GM10248 (cell line): ENCODE results near the gene CDCA7.
"Not testable (repeated sequence)": the region's sequence is repeated elsewhere in the genome, so short reads cannot be mapped to it uniquely, and the experiment has no call there.

Experiments
- CTCF ChIA-PET: fragments of 300-600 bp; sonication (Branson Sonifier 250); formaldehyde crosslinking; extraction: SDS; loops from one replicate; lab custom pipeline; 2021; ENCODE audit warnings: antibody characterized with exemption; lab: Yijun Ruan, JAX
- POLR2A ChIA-PET: fragments of 350-650 bp; sonication (Branson Sonifier 250); formaldehyde crosslinking; extraction: SDS; loops from one replicate; lab custom pipeline; 2020; ENCODE audit warnings: antibody characterized with exemption; lab: Yijun Ruan, JAX
- DNase-seq: peaks from one replicate; pipeline ENCODE4 v3.0.0; 2012; ENCODE audit errors: extremely low spot score
- CTCF ChIP-seq: IDR thresholded peaks from 2 replicates; pipeline ENCODE4 v1.5.1; 2012; ENCODE audit warnings: mild to moderate bottlenecking, low read depth; ENCODE audit errors: extremely low read depth, missing control alignments, control extremely low read depth

The CDCA7 gene

DNA sequence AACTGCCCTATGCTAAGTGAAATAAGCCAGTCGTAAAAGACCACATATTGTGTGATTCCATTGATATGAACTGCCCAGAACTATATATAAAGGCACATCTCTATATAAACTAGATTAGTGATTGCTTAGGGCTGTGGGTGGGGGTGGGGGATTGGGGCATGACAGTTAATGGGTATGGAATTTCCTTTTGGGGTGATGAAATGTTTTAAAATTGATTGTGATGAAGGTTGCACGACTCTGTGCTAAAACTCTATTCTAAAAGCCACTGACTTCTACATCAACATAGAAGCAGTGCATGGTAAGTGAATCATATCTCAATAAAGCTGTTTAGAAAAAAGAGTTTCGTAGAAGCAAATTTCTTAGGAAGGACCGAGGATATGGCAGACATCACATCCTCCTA, 53.0 kb downstream of the CDCA7 start:
- POLR2A ChIA-PET, result no interaction called here
- no peak for TF ChIP-seq CTCF
- CTCF ChIA-PET, result interaction anchor here (1.0 to 1.7 kb wide), 3 partner anchors 41 to 936 kb away, joined by 3 to 5 read pairs (median 3); no protein-coding TSS in a partner anchor
- no peak for DNase-seq

DNA sequence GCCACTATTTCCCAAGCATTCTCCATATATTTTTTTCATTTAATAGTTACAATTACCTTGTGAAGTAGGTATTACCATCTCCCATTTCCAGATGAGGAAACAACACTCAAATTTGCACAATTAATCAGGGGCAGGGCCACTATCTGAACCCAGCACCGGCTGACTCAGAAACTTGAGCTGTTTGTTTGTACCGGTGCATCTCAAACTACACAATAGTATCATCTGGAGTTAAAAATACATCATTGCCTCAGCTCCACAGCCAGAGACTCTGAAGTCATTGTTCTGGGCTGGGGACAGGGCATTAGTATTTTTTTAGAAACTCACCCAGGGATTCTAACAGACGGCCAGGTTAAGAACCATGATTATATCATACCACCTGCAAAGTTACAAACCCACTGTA, 55.9 kb downstream of the CDCA7 start:
- POLR2A ChIA-PET, result no interaction called here
- DNase-seq, result no peak
- CTCF ChIA-PET, result interaction anchor here (1.1 to 6.5 kb wide), 5 partner anchors 8 to 931 kb away, joined by 3 to 26 read pairs (median 4); no protein-coding TSS in a partner anchor
- TF ChIP-seq CTCF, result no peak

DNA sequence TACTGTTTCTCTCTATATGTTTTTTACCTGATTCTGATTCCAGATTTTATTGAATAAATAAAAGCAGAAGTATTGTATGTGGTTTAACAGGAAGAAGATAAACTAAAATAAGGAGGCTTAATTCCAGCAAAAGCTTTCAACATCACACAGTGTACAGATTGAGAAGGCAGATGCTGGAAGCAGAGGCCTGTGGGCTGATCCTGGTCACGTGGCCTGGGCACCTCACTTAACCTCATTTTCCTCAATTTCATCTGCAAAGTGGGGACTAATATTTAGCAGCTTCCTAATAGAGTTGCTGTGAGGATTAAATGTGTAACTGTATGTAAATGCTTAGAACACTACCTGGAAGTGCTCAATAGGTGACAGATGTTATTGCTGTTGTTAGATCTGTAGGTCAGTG, 58.0 kb downstream of the CDCA7 start:
- no peak for DNase-seq
- POLR2A ChIA-PET, result no interaction called here
- TF ChIP-seq CTCF, result no peak
- CTCF ChIA-PET, result interaction anchor here (1.4 to 6.5 kb wide), 3 partner anchors 10 to 36 kb away, joined by 3 to 26 read pairs (median 6); no protein-coding TSS in a partner anchor

DNA sequence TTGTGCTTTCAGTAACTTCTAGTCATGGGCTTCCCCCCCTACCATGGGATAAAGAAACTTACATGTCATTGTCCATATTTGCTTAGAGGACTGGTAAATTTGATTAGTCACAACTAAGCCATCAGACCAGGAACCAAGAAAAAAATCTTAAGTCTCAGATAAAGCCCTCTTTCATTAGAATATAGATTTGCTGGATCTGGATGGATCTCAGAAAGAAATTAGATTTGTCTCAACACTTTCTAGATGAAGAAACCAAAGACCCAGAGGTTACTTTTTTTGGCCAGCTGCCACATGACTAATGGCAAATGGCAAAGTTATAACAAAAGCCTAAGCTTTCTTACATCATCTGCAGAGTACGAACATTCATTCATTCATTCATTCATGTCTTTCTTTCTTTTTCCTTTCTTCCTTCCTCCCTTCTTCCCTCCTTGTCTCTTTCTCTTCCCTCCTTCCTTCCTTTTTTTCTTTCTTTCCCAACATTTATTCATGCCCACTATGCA, 60.2 kb downstream of the CDCA7 start:
- POLR2A ChIA-PET, result no interaction called here
- CTCF ChIA-PET, result interaction anchor here (1.6 to 6.5 kb wide), 2 partner anchors 12 to 20 kb away, joined by 3 to 26 read pairs; no protein-coding TSS in a partner anchor
- TF ChIP-seq CTCF, result no peak
- DNase-seq, result no peak

- no peak for DNase-seq
- ChIA-PET CTCF (interaction anchor here (0.7 to 6.5 kb wide), 4 partner anchors 12 to 249 kb away, joined by 3 to 26 read pairs (median 3); no protein-coding TSS in a partner anchor), POLR2A (no interaction called here)
- no peak for TF ChIP-seq CTCF
Observed at GRCh38 chr2:173415431-173416381, 61.0 kb downstream of the CDCA7 start.

- CTCF ChIA-PET, result interaction anchor here (0.7 to 6.5 kb wide), 4 partner anchors 14 to 248 kb away, joined by 3 to 26 read pairs (median 4); no protein-coding TSS in a partner anchor
- POLR2A ChIA-PET, result not testable (repeated sequence)
Observed at GRCh38 chr2:173416415-173417152, 61.9 kb downstream of the CDCA7 start.

More at GRCh38 chr2:173416415-173417152, 61.9 kb downstream of the CDCA7 start:
- not testable (repeated sequence) for DNase-seq
